ENCODE results near the gene SCO2. TPM values are rescaled to one million over a fixed set of nuclear protein-coding genes. Genes with fewer than 3 reads are reported as not detected.

SCO2 gene
- total RNA-seq, 1 experiment from 2014 or later, result 7.0 TPM

- Histone ChIP-seq H3K4me2 (ENCODE audit: low read length) (no peak overlapping the region), H4K20me1 (ENCODE audit: insufficient read depth) (no peaks in the 10 kb centered on the region), H3K4me1 (ENCODE audit: control insufficient read depth in 1 of 2, insufficient read depth in 2 of 2, low read length in 2 of 2) (no peaks in the 10 kb centered on the region), H2AFZ (ENCODE audit: low read depth, low read length, poor library complexity, severe bottlenecking) (no peak overlapping the region), H3K9ac (ENCODE audit: low read length) (no peak overlapping the region), H3K36me3 (ENCODE audit: control insufficient read depth in 1 of 2, insufficient read depth in 2 of 2, low read length in 2 of 2) (no peaks in the 10 kb centered on the region), H3K27ac (ENCODE audit: low read depth, low read length) (no peak overlapping the region), H3K27me3 (ENCODE audit: insufficient read depth, low read length) (no peaks in the 10 kb centered on the region), H3K9me2 (ENCODE audit: insufficient read depth) (no peaks in the 10 kb centered on the region), H3K4me3 (replicated peaks in 1 of 2; ENCODE audit: low read depth in 1 of 2, low read length in 2 of 2) (no peak overlapping the region), H3K9me3 (ENCODE audit: control insufficient read depth in 1 of 2, insufficient read depth in 1 of 2, low read depth in 1 of 2, low read length in 2 of 2) (no peaks in the 10 kb centered on the region), H3K79me2 (ENCODE audit: insufficient read depth, low read length) (no peaks in the 10 kb centered on the region)
- TF ChIP-seq ZBTB33 (IDR thresholded peaks at IDR 0.05; ENCODE audit: extremely low read depth, insufficient replicate concordance, low read length), result no peak
- no peak for TF ChIP-seq ZFX (IDR thresholded peaks at IDR 0.05)
- no peak for TF ChIP-seq SP1 (IDR thresholded peaks at IDR 0.05; ENCODE audit: low read depth)
- no peak for TF ChIP-seq RAD21 (IDR thresholded peaks at IDR 0.05; ENCODE audit: low read depth)
- TF ChIP-seq JUND (IDR thresholded peaks at IDR 0.05), result no peak
- TF ChIP-seq POLR2AphosphoS5 (IDR thresholded peaks at IDR 0.05; ENCODE audit: low read depth, low read length), result no peak
- TF ChIP-seq TCF7L2 (IDR thresholded peaks at IDR 0.05; ENCODE audit: borderline replicate concordance, extremely low read depth, insufficient read depth, insufficient read length), result no peak
- TF ChIP-seq REST (IDR thresholded peaks at IDR 0.05; ENCODE audit: low read depth), result no peak
- no peak for TF ChIP-seq ZNF274 (IDR thresholded peaks at IDR 0.05; ENCODE audit: low read depth, low read length)
- TF ChIP-seq CEBPB (IDR thresholded peaks at IDR 0.05; ENCODE audit: low read depth), result no peak
- CTCF ChIA-PET, result no interaction called here
- RAD21 ChIA-PET (ENCODE audit: low non-redundant PET in 1 of 2, low total read pairs in 2 of 2, uncharacterized antibody in 2 of 2, unreplicated experiment in 2 of 2), result no interaction called here
- POLR2A ChIA-PET, result no interaction called here
- ATAC-seq, result no peak
- no TSS peak for BruUV-seq (replicated peaks)
- DNase-seq (ENCODE audit: low read depth, low spot score), result no peak
- intact Hi-C loops (cut with micrococcal nuclease), result no loop called here
Observed at GRCh38 chr22:50553310-50553709, 27.9 kb upstream of the SCO2 start.

Data from HCT116 (cell line).